NCI-H510A treated with DMSO at 0.1 percent for 48 hours (cell line): ENCODE data around the gene DUSP22.

Experiments
- DNase-seq: peaks from one replicate; lab custom pipeline; 2025; lab: John Stamatoyannopoulos, UW

Gene DUSP22

DNA sequence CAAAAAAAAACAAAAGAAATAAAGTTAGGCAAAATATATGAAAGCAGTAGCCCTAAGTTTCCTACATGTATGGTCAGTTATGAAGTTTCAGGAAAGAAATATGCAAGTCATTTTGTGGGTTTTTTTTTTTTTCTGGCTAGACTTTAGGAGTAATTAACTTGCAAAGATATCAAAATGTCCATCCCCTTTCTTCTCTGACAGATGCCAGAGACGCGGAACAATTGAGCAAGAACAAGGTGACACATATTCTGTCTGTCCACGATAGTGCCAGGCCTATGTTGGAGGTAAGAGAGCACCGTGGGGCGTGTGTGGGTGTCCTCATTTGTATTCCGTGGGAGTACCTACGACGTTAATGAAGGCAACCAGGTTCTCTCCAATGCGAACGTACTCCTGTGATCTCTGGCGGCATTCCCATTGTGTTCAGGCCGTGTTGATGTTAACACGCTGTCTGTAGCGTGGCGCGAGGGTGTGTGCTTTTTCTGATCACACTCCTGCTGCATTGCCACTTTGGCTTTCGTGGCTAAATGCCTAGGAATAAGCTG, 19.5 kb downstream of the DUSP22 start:
- no peak for DNase-seq

DNA sequence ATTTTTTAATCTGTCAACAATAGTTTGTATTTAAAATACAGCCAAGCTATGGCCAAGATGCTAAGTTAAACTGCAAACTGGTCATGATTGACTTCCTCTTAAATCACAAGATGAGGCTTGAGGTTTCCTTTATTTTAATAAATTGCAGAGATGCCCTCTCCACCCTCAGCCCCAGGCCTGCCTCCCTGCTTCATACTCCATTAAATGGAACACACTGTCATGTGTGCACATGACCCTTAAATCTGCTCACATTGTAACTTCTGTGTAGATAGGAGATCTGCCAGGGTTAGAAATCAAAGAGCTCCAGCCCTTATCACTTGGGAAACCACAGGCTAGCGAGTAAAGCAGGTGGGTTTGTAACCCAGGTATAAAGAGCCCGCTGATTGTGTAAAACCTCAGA, 20.8 kb downstream of the DUSP22 start:
- DNase-seq: no peak

DNA sequence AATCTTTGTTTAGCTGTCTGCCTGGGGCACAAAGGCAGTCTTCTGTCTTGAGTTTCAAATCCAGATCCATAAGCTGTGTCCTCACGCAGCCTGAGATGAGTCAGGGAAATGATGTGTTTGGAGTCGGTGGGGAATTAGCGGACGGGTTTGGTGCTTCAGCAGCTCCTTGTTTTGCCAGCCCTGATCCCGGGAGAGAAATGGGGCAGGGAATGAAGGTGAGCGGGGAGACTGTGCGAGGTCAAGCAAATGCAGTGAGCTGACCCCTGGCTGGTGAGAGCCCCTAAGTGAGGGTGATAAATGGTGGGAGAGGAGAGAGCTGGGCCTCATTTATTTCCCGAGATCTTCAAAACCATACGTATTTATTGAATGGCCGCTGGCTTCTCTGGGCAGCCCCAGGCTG, 21.6 kb downstream of the DUSP22 start:
- no peak for DNase-seq

DNA sequence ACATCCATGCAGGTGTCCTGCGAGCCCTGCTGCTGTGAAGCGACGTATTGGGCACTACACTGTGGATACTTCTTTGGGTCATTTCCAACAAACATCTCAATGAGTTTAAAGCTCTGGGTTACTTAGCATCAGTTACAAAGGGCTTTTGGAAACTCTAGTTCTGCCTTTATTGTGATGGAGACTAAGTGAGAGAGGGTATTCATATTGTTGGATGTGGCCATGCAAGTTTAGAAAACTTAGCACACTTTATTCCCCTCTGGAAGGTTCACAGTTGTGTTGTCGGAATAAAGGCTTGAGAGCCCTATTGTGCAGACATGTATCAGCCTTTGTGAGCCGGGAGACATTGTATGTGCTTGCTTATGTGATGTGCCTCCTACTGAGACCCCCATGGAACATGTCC, 22.1 kb downstream of the DUSP22 start:
- DNase-seq: no peak

DNA sequence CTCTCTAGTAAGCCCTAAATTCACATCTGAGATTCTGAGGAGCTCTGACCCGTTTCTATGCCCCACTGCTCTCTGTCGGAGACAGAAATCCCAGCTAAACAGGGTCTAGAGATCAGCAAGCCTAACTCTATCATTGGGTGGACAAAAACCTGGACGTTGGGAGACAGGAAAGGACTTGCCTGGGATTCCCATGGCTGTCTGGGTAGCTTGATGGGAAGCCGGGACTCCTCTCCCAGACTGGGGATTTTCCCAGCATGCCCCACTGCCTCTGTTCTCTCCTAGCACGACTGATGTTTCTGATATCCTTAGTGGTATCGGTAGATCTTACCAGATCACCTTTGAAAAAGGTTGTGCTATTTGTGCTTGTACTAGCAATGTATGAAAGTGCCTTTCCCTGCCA, 22.9 kb downstream of the DUSP22 start:
- no peak for DNase-seq

DNA sequence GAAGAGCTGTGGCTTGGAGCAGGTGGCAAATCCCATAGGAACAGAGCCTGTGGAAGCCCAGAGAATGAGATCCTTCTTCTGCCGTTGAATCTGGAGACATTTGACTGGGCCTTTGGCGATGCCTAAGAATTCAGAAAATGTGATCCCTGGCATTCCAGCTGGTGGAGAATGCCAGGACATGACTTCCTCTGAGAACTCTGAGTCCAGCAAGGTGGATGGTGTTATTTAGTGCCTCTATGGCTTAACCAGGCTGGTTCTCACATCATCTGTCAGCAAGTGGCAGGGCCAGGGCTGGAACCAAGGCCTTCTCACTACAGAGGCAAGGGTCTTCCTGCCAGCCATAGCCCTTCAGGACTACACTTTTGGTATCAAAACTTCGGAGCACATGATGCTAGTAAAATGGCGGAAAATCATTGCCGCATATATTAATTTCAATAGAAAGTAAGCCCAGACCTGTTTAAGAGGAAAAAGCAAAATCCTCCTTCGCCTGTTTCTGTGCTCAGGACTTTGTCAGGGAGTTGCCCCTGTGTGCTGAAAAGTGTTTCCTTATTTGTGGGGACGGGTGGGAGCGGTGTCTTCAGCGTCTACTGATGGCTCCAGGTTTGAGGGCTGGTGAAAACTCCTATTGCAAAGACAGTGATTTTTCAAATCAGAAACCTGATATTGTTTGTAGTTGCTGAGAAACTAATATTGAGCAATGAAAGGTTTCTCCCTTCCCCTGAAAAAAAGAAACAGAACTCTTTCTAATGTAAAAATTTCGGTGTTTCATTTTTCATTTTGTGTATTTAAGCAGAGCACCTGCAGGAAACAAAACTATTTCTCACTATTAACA, 23.9 kb downstream of the DUSP22 start:
- no peak for DNase-seq

DNA sequence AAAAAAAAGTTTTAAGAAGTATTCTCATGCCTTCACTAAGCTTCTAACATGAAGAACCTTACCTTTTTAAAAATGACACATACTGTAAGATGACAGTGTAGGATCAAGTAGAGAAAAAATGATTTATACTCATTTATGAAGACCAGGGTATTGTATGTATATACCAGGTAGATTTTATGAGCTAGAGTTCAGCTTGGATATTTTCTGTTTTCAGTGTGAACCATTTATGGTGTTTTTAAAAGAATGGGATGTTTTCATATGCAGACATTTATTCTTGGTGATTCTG, 24.4 kb downstream of the DUSP22 start:
- no peak for DNase-seq

DNA sequence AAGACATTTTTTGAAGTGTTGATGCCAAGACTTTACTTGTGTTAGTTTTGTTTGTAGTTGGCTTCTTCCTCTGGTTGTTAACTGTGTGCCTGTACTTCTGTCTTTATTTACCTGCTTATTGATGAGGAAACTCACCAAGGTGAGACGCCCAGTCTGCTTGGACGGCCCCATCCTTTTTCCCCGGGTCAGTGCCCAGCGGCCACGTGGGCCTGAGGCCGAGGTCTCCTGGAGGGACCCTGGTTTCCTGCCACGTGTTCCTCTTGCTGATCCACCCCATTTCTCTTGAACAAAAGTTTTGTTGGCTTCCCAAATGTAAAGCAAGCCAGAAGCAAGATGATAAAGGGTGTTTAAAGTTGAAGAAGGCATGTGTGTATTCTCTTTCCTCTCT, 24.8 kb downstream of the DUSP22 start:
- DNase-seq: no peak

DNA sequence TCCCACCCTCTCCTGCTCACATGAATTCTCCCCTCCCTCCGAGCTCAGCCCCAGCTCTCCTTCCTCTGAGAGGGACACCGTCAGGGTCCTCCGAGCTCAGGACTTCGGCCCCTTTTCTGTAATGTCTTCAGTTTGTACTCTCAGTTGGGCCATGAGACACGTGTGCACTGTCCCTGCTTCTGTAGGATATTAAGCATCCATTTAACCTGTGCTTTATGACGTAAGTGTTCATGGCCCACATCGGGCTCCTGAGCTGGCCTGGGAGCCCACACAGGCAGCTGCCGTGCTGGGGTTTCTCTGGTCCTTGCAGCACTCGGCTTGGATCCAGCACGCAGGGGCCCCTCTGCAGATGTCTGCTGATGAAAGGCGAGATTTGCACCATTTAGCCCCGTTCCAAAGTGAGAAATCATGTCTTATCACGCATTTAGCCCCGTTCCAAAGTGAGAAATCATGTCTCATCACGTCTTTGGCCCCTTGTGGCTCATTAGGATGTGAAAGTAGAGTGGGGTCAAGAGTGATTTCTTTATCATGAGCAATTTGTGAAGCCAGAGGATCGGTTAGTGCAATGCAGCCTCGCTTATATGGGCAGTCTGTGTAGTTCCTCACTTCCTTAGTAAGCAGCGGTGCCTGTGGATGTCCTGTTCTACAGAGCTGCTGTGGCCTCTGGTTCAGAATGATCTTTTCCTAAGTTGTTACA, 25.3 kb downstream of the DUSP22 start:
- DNase-seq: no peak

DNA sequence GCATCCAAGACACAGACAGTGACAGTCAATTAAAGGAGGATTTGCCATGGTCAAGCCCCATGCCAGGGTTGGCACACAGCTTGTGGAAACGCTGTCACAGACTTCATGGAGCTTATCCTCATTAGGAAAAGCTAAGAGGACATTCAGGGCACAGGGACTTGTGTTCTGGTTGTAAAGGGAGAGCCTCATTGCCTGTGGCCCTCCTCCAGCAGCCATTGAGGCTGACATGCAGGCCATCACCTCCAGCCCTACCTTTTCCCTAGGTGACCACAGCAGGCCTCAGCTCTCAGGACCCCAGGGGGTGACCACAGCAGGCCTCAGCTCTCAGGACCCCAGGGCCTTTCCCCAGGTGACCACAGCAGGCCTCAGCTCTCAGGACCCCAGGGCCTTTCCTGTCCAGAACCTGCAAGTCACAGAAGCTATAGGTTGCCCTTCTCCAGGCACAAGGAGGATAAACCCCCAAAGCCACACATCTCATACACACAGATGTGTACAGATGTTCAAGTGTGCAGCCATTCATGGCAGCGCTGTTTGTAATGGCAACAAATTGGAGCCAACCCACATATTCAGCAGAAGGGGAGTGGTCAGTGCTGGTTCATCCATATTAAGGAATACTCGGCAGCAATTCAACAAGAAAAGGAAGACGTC, 26.1 kb downstream of the DUSP22 start:
- no peak for DNase-seq

DNA sequence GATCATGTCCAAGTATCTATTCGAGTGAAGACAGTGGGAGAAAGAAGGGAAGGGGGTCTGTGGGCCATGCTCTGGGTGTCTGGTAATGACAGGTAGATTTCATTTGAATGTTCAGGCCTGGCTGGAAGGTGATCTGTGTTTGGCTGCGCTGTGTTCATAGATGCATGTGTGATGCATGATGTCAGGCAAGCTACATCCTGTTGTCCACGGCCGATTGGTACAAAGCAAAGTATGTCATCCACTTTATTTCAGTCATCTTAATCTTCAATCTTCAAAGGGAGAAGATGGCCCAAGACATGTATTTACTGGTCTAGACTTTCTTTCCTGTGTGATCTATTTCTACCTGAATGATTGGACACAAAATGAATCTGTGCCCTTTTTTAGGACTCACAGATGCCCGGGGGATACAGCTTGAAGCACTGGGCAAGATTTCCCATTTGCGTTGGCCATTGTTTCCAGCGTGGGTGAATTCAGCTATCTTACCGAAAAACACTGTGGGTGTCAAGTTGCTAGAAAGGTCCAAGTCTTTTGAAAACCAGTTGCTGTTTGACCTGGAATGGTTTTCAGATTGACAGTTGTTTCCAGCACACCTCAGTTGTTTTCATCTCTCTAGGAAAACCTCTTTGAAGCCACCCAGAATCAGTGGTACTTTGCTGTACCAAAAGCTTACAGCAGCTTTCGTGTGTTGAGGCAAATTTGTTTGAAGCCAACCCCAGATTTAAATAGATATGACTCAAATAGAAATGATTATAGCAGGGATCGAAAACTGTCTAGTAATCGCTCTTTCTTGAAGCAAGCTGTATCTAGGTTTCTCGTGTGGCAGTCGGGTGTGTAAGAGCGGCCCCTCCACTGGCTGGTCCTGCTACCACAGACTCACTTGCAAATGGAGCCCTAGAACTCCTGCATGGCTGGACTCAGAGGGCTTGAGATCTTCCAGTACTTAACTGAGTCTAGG, 27.2 kb downstream of the DUSP22 start:
- DNase-seq: no peak

DNA sequence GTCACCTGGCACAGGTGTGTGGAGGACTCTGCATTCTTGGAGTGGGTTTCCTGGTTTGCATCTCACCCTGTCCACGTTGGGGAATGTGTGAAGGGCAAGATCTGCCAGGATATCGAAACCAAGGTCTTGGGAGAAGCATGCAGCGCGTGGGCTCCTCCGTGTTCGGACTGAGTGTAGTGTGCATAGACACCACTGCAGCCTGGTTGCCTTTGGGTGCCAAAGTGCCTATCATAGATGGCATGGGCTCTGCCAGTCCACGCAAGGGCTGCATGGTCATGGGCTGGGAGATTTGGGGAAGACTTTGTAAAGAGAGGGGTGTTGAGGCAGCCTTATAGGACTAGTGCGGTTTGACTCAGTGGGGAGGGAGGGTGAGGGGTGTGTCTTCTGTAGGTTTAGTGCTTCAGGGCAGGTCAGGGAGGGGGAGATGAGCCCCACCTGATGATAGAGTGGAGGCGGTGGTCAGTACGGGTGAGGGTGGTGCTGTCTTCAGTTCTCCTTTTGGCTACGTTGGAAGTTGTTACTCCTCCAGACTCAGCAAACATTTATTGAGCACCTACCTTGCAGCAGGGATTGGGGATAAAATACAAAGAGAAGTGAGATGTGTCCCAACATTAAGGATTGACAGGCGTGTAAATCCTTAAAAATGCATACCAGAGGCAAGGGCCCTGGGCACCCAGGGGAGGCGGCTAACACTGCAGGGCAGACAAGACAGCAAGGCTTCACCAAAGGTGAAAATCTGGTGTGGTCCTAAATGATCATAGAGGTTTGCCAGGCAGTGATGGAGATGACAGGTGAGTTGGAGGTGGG, 28.3 kb downstream of the DUSP22 start:
- DNase-seq: no peak

DNA sequence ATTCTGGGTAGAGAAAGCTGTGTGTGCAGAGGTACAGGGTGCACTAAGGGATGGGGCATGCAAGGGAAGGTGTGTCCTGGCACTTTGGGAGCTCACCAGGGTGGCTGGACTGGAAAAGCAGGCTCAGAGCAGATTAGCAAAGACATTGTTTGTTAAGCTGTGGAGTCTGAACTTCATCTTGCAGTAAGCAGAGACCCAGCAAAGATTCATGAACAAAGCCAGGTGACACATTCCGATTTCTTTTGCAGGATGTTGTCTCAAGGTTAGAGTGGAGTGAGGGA, 28.8 kb downstream of the DUSP22 start:
- no peak for DNase-seq

DNA sequence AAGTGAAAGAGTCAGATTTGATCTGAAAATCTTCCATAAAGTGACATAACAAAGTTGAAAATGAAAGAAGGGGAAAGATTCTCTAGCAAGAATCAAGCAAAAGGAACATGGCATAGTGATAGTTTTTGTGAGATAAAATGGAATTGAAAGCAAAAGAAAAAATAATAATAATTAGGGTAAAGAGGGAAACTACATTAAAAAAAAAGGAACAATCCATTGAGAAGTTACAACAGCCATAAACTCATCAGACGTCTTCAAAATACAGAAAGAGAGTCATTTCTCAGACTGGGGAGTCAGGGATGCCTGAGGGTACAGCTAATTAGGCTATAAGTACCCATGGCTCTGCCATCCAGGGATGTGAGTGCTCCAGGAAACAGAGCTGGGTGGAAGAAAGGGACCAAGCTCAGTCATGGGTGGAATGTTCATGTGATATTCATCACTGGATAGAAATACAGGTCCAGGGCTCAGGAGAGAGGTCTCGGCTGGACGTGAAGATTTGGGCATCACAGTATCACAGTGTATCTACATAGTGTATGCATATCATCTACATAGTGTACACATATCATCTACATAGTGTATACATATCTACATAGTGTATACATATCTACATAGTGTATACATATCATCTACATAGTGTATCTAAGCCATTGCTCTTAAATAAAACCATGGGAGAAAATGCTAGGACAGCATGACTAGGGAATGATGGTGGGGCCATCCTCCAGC, 29.4 kb downstream of the DUSP22 start:
- DNase-seq: no peak

DNA sequence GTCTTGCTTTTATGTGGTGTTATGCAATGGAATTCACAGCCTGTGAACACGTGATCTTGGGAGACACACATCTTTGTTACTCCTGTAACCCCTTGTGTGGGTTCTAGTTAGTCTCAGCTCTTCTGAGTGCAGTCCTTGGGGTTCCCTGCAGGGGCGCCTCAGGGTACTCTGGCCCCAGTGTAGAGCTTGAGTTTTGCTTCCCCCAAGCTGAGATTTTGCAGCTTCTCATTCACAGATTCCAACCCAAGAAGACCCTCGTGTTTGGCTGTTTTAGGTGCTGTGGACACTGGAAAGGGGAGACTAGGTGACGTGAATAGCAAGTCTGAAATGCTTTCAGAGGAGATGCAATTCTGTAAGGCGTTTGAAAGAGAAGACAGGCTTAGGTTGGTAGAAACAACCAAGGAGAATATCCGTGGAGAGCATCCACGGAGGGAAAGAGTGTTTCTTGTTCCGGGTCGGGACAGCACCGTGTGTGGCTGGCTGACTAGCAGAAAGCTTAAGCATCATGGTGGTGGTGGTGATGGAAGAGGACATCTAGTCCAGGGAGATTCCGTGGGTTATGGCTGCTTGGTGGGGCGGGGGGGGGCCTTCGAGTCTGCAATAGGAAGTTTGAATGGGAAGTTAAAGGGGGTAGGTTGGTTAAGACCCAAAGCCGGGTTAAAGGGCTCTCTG, 30.1 kb downstream of the DUSP22 start:
- DNase-seq: no peak

DNA sequence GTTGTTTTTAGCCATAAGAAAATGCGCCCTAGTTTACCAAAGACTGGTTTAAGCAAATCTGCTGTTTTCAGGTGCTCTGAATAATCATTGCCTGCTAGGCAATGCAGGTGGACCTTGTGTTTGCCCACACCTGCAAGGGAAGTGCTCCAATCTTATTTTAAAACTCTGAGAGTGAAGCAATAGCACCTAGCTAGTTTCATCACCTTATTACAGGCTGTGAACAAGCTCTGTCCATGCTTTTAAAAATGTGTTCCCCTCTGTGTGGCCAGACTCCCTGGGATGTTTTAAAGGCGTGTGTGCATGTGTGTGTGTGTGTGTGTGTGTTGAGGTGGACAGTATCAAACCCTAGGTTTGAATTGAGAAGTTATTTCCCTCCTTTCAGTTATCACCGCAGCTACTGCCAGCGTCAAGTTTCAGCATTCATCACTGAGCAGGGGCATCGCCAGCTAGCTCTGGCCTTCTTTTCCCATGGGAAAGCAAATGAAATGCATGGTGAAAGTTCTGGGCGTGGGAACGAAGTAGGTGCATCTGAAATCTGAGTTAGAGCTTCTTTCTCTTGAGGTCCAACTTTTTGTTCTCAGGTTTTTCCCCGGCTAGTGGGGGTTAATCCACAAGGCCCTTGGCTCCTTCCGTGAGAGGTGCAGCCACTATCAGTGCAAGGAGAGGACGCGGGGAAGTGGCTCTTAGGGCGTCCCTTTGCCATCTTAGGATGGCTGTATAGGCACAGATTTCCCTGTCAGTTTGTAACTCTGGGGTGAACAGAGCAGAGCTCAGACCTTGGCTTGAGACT, 30.8 kb downstream of the DUSP22 start:
- DNase-seq: no peak

DNA sequence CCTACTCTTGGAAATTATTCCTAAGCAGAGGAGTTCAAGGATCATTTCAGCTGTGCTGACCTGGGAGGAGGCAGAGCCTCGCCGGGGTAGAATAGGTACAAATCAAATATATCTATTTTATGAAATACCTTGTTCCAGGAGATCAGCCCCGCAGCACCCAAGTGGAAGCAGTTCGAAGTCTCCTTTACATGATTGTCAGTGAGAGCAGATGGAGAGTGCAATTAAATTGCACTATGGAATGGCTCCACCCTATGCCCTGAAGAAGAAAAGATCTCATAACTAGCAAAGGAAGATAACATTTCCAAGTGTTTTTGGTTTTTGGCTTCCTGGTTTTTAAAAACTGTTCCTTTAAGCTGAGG, 31.4 kb downstream of the DUSP22 start:
- DNase-seq: no peak

DNA sequence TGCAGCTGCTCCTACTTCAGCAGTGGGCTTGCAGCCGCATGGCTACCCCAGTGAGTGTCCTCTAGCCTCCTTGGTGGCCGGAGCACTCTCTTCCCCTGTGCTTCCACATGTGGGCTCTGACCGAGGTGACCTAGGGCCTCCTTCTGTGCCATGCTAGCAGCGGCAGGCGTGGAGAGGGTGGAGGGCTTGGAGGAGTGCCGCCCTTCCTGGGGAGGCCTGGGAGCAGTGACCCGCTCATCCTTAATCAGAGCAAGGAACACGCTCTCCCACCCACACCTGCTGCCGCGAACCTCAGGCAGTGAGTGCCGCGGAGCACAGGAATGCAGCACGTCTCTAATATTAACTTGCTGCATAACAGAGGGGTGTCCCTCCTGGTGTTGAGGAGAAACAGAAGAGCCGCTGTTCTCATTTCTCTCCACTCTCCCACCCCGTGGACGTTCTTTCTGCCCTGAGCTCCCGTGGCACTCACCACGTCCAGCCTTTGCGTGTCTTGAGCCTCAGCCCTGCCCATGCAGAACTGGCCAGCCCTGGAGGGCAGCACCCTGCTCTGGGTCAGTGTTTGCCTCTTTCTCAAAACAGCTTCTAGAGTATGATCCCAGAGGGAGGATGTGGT, 31.9 kb downstream of the DUSP22 start:
- no peak for DNase-seq

DNA sequence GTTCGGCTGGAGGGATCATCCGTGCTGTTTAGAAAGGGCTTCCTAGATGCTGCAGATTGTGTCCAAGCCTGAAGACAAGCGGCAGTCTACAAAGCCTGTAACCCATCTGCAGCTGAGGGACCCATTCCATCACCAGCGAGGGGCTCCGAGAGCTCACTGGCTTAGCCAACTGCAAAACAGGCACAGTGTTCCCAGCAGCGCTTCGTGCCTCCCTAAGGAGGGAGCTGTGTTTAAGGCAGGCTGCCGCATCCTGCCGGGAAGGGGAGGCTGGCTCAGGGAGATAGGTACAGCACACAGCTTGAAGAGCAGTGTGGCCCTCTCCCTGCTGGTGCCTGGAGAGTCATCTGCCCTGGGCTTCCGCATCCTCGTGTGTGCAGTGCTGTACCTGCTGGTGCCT, 32.4 kb downstream of the DUSP22 start:
- DNase-seq: no peak
